ENCODE measurements around the gene PCDHA8.
"Not testable (repeated sequence)": the region's sequence is repeated elsewhere in the genome, so short reads cannot be mapped to it uniquely, and the experiment has no call there.

PCDHA8 gene

DNA sequence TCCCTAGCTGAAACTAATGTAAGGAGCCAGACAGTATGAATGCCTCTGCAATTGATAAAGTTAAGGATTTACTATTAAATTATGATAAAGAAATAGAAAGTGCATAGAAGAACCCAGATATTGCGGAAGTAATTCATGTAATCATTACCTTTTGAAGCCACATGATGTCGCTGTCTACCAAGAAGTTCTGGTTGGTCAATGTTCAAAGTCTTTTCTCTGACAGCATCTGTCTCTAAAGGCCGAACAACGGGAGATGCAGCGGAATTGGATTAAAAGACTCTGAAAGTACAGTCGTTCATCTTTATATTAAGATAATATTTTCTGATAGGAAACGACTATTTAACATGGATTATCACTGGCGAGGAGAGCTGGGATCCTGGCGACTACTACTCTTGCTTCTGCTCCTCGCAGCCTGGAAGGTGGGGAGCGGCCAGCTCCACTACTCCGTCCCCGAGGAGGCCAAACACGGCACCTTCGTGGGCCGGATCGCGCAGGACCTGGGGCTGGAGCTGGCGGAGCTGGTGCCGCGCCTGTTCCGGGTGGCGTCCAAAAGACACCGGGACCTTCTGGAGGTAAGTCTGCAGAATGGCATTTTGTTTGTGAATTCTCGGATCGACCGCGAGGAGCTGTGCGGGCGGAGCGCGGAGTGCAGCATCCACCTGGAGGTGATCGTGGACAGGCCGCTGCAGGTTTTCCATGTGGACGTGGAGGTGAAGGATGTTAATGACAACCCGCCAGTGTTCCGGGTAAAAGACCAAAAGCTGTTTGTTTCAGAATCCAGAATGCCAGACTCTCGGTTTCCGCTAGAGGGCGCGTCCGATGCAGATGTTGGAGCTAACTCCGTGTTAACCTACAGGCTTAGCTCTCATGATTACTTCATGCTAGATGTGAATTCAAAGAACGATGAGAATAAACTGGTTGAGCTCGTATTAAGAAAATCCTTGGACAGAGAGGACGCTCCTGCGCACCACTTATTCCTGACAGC, at the start of gene PCDHA8:
TSS of gene PCDHA8 (plus strand) at position 210 of the 985 bp plus-strand sequence. CDS start at position 345, 135 bp downstream.
- DNase-seq (ENCODE audit: low read depth in 2 of 2), result no peak

DNA sequence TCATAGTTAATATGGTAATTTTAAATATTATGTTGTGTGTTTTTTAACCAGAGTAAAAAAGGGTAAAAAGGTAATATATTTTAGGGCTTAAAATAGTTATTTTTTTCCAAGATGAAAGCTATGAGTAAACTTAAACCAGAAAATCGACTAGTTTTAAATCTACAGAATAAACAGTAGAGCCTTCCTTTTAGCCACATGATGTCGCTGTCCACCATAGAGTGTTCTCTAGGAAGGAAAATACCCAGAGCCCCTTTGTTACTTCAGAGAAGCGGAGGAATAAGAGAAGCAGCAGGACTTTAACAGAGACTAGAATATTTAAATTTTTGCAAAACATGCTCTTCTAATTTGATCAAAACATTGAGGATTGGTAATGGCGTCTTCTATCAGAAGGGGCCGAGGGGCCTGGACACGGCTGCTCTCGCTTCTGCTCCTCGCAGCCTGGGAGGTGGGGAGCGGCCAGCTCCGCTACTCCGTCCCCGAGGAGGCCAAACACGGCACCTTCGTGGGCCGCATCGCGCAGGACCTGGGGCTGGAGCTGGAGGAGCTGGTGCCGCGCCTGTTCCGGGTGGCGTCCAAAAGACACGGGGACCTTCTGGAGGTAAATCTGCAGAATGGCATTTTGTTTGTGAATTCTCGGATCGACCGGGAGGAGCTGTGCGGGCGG, 46.3 kb upstream of the PCDHA8 start, which contains the start of gene PCDHA2:
TSS of gene PCDHA2 (plus strand) at position 258 of the 664 bp plus-strand sequence.
- no peak for DNase-seq (ENCODE audit: low read depth in 2 of 2)

- no peak for DNase-seq (ENCODE audit: low read depth in 2 of 2)
These were observed 45.7 kb upstream of the PCDHA8 start for GRCh38 chr5:140795259-140795641.

DNA sequence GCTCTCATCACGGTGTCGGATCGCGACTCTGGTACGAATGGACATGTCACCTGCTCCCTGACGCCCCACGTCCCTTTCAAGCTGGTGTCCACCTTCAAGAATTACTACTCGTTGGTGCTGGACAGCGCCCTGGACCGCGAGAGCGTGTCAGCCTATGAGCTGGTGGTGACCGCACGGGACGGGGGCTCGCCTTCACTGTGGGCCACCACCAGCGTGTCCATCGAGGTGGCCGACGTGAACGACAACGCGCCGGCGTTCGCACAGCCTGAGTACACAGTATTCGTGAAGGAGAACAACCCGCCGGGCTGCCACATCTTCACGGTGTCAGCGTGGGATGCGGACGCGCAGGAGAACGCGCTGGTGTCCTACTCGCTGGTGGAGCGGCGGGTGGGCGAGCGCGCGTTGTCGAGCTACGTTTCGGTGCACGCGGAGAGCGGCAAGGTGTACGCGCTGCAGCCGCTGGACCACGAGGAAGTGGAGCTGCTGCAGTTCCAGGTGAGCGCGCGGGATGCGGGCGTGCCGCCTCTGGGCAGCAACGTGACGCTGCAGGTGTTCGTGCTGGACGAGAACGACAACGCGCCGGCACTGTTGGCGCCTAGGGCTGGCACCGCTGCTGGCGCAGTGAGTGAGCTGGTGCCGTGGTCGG, 44.8 kb upstream of the PCDHA8 start:
- not testable (repeated sequence) for DNase-seq (ENCODE audit: low read depth in 2 of 2)

GRCh38 chr5:140796718-140797095, 44.3 kb upstream of the PCDHA8 start:
- no peak for DNase-seq (ENCODE audit: low read depth in 2 of 2)

DNA sequence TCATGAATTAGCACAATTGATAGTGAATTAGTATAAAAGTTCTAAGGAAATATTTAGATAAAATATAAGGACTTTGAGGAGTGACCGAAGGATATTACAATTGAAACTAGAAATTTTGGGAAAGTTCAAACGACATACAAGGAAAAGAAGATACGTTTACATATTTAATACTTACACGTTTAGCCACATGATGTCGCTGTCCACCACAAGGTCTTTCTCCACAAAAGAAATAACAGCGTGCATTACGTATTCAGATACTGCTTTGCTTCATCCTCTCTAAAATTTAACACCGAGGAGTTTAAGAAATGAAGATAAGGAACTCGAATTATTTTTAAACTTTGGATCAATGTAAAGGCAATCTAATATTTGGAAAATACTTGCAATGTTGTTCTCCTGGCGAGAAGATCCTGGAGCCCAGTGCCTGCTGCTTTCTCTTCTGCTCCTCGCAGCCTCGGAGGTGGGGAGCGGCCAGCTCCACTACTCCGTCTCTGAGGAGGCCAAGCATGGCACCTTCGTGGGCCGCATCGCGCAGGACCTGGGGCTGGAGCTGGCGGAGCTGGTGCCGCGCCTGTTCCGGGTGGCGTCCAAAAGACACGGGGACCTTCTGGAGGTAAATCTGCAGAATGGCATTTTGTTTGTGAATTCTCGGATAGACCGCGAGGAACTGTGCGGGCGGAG, 40.0 kb upstream of the PCDHA8 start, which contains the start of gene PCDHA3:
TSS of gene PCDHA3 (plus strand) at position 242 of the 678 bp plus-strand sequence.
- DNase-seq (ENCODE audit: low read depth in 2 of 2), result no peak

DNA sequence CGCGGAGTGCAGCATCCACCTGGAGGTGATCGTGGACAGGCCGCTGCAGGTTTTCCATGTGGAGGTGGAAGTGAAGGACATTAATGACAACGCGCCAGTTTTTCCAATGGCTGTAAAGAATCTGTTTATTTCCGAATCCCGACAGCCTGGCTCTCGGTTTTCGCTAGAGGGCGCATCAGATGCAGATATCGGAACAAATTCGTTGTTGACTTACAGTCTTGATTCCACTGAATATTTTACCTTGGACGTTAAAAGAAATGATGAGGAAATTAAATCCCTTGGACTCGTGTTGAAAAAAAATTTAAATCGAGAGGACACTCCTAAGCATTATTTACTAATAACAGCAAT, 39.5 kb upstream of the PCDHA8 start:
- DNase-seq (ENCODE audit: low read depth in 2 of 2), result no peak

DNA sequence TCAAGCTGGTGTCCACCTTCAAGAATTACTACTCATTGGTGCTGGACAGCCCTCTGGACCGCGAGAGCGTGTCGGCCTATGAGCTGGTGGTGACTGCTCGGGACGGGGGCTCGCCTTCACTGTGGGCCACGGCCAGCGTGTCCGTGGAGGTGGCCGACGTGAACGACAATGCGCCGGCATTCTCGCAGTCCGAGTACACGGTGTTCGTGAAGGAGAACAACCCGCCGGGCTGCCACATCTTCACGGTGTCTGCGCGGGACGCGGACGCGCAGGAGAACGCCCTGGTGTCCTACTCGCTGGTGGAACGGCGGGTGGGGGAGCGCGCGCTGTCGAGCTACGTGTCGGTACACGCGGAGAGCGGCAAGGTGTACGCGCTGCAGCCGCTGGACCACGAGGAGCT, 38.6 kb upstream of the PCDHA8 start:
- not testable (repeated sequence) for DNase-seq (ENCODE audit: low read depth in 2 of 2)

- DNase-seq (ENCODE audit: low read depth in 2 of 2), result no peak
These were observed 38.2 kb upstream of the PCDHA8 start for GRCh38 chr5:140802781-140803271.

DNA sequence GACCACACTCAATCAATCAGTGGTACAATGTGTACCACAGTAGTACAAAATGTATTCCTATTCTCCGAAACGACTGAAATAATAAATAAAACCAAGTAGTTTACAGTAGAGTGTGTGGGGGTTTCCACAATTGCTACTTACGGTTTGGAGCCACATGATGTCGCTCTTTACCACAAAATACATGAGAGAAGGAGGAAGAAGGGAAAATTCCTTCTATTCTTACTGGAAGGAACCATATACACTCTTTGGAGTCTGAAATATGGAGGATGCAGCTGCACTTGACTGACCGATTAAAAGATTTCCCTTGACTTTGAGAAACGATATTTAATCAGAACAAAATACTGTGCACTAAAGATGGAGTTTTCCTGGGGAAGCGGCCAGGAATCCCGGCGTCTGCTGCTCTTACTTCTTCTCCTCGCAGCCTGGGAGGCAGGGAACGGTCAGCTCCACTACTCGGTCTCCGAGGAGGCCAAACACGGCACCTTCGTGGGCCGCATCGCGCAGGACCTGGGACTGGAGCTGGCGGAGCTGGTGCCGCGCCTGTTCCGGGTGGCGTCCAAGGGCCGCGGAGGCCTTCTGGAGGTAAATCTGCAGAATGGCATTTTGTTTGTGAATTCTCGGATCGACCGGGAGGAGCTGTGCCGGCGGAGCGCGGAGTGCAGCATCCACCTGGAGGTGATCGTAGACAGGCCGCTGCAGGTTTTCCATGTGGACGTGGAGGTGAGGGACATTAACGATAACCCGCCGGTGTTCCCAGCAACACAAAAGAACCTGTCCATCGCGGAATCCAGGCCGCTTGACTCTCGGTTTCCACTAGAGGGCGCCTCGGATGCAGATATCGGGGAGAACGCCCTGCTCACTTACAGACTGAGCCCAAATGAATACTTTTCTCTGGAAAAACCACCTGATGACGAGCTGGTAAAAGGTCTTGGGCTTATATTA, 33.9 kb upstream of the PCDHA8 start, which contains the start of gene PCDHA4:
TSS of gene PCDHA4 (plus strand) at position 235 of the 942 bp plus-strand sequence.
- DNase-seq (ENCODE audit: low read depth in 2 of 2), result no peak

DNA sequence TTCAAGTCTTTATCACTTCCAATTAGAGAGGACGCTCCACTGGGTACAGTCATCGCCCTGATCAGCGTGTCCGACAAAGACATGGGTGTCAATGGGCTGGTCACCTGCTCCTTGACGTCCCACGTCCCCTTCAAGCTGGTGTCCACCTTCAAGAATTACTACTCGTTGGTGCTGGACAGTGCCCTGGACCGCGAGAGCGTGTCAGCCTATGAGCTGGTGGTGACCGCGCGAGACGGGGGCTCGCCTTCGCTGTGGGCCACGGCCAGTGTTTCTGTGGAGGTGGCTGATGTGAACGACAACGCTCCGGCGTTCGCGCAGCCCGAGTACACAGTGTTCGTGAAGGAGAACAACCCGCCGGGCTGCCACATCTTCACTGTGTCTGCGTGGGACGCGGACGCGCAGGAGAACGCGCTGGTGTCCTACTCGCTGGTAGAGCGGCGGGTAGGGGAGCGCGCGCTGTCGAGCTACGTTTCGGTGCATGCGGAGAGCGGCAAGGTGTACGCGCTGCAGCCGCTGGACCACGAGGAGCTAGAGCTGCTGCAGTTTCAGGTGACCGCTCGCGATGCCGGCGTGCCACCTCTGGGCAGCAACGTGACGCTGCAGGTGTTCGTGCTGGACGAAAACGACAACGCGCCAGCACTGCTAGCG, 32.6 kb upstream of the PCDHA8 start:
- not testable (repeated sequence) for DNase-seq (ENCODE audit: low read depth in 2 of 2)

DNA sequence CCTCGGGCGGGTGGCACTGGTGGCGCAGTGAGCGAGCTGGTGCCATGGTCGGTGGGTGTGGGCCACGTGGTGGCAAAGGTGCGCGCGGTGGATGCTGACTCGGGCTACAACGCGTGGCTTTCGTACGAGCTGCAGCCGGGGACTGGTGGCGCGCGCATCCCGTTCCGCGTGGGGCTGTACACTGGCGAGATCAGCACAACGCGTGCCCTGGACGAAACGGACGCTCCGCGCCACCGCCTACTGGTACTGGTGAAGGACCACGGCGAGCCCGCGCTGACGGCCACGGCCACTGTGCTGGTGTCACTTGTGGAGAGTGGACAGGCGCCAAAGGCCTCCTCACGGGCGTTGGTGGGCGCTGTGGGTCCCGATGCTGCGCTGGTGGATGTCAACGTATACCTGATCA, 32.1 kb upstream of the PCDHA8 start:
- no peak for DNase-seq (ENCODE audit: low read depth in 2 of 2)

- DNase-seq (ENCODE audit: low read depth in 2 of 2), result no peak
These were observed 19.4 kb upstream of the PCDHA8 start, which contains the start of gene PCDHA5 for GRCh38 chr5:140821375-140822280. TSS of gene PCDHA5 (plus strand) at chr5:140821613.

DNA sequence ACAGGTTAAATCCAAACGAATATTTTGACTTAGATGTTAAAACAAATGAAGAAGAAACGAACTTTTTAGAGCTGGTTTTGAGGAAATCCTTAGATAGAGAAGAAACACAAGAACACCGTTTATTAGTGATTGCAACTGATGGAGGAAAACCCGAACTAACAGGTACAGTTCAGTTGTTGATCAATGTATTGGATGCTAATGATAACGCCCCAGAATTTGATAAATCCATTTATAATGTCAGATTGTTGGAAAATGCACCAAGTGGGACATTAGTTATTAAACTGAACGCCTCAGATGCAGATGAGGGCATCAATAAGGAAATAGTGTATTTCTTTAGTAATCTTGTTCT, 18.7 kb upstream of the PCDHA8 start:
- no peak for DNase-seq (ENCODE audit: low read depth in 2 of 2)

- not testable (repeated sequence) for DNase-seq (ENCODE audit: low read depth in 2 of 2)
These were observed 18.0 kb upstream of the PCDHA8 start for GRCh38 chr5:140822969-140823368.

- no peak for DNase-seq (ENCODE audit: low read depth in 2 of 2)
These were observed 17.5 kb upstream of the PCDHA8 start for GRCh38 chr5:140823475-140823874.

DNA sequence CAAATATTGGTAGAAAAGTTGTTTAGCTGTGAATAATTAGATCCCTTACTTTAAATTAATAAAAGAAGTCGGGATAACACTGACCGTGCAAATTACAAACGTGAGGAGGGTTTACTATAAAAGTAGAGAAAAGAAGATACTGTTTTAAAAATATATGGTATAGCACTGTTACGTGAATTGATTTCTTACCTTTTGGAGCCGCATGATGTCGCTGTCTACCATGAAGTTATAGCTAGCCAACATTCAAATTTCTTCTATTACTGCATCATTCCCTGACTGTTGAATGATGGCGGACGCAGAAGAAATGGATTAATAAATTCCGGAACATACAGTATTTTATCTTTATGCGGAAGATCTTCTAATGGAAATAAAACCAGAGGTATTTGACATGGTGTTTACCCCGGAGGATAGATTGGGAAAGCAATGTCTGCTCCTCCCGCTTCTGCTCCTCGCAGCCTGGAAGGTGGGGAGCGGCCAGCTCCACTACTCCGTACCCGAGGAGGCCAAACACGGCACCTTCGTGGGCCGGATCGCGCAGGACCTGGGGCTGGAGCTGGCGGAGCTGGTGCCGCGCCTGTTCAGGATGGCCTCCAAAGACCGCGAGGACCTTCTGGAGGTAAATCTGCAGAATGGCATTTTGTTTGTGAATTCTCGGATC, 13.2 kb upstream of the PCDHA8 start, which contains the start of gene PCDHA6:
TSS of gene PCDHA6 (plus strand) at position 257 of the 658 bp plus-strand sequence. CDS start at position 389, 132 bp downstream.
- no peak for DNase-seq (ENCODE audit: low read depth in 2 of 2)

DNA sequence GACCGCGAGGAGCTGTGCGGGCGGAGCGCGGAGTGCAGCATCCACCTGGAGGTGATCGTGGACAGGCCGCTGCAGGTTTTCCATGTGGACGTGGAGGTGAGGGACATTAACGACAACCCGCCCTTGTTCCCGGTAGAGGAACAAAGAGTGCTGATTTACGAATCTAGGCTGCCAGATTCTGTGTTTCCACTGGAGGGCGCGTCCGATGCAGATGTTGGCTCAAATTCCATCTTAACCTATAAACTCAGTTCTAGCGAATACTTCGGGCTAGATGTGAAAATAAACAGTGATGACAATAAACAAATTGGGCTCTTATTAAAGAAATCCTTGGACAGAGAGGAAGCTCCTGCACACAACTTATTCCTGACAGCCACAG, 12.6 kb upstream of the PCDHA8 start:
- no peak for DNase-seq (ENCODE audit: low read depth in 2 of 2)

Data from fibroblast of skin of left biceps (primary cell).